WTC11 (cell line): ENCODE measurements around the gene HNRNPUL1.

Experiments
- ATF1 ChIP-seq: sonication (generic); formaldehyde crosslinking; IDR thresholded peaks from 2 replicates; pipeline ENCODE4 v1.8.1; 2023; ENCODE audit warnings: mild to moderate bottlenecking, moderate library complexity, missing genetic modification reagents
- GABPB1 ChIP-seq: sonication (generic); formaldehyde crosslinking; IDR thresholded peaks from 2 replicates; pipeline ENCODE4 v1.8.1; 2023; ENCODE audit warnings: mild to moderate bottlenecking, missing genetic modification reagents
- TEAD4 ChIP-seq: sonication (generic); formaldehyde crosslinking; IDR thresholded peaks from 2 replicates; pipeline ENCODE4 v1.8.0; 2022; ENCODE audit warnings: mild to moderate bottlenecking, missing genetic modification reagents
- ZNF138 ChIP-seq: sonication (generic); formaldehyde crosslinking; conservative IDR thresholded peaks from 2 replicates; pipeline ENCODE4 v1.8.1; 2022; ENCODE audit warnings: mild to moderate bottlenecking, moderate library complexity, missing genetic modification reagents
- TF ChIP-seq, protein P1 (sequence below): fragments of 200-600 bp; IDR thresholded peaks from 2 replicates; pipeline ENCODE4 v1.8.0; 2022; ENCODE audit warnings: antibody characterized with exemption
- TF ChIP-seq, protein P2 (sequence below): sonication (generic); formaldehyde crosslinking; IDR thresholded peaks from 2 replicates; pipeline ENCODE4 v1.8.0; 2022; ENCODE audit warnings: mild to moderate bottlenecking, missing genetic modification reagents
- TF ChIP-seq, protein P3 (sequence below): sonication (generic); formaldehyde crosslinking; IDR thresholded peaks from 2 replicates; pipeline ENCODE4 v1.8.0; 2023; ENCODE audit warnings: missing genetic modification reagents
- TF ChIP-seq, protein P4 (sequence below): sonication (generic); formaldehyde crosslinking; IDR thresholded peaks from 2 replicates; pipeline ENCODE4 v1.8.1; 2023; ENCODE audit warnings: mild to moderate bottlenecking, missing genetic modification reagents
- TF ChIP-seq, protein P5 (sequence below): sonication (generic); formaldehyde crosslinking; IDR thresholded peaks from 2 replicates; pipeline ENCODE4 v1.8.0; 2022; ENCODE audit warnings: mild to moderate bottlenecking, missing genetic modification reagents

DNA sequence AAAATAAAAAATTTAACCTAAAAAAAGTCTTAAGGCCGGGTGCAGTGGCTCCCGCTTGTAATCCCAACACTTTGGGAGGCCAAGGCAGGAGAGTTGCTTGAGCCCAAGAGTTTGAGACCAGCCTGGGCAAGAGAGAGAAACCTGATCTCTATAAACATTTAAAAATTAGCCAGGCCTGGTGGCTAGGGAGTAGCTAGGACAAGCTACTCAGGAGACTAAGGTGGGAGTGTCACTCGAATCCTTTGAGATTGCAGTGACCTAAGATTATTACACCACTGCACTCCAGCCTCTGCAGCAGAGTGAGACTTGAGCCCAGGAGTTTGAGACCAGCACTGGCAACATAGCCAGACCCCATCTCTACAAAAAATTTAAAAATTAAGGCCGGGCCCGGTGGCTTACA is 46.9 kb downstream of the HNRNPUL1 start:
- TF ChIP-seq, protein P1, sequence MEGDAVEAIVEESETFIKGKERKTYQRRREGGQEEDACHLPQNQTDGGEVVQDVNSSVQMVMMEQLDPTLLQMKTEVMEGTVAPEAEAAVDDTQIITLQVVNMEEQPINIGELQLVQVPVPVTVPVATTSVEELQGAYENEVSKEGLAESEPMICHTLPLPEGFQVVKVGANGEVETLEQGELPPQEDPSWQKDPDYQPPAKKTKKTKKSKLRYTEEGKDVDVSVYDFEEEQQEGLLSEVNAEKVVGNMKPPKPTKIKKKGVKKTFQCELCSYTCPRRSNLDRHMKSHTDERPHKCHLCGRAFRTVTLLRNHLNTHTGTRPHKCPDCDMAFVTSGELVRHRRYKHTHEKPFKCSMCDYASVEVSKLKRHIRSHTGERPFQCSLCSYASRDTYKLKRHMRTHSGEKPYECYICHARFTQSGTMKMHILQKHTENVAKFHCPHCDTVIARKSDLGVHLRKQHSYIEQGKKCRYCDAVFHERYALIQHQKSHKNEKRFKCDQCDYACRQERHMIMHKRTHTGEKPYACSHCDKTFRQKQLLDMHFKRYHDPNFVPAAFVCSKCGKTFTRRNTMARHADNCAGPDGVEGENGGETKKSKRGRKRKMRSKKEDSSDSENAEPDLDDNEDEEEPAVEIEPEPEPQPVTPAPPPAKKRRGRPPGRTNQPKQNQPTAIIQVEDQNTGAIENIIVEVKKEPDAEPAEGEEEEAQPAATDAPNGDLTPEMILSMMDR = no peak
- TF ChIP-seq ATF1 (CRISPR knock-in tag) = no peak
- TF ChIP-seq ZNF138 (CRISPR knock-in tag) = no peak
- TF ChIP-seq, protein P2, sequence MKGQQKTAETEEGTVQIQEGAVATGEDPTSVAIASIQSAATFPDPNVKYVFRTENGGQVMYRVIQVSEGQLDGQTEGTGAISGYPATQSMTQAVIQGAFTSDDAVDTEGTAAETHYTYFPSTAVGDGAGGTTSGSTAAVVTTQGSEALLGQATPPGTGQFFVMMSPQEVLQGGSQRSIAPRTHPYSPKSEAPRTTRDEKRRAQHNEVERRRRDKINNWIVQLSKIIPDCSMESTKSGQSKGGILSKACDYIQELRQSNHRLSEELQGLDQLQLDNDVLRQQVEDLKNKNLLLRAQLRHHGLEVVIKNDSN (CRISPR knock-in tag) = no peak
- TF ChIP-seq, protein P3, sequence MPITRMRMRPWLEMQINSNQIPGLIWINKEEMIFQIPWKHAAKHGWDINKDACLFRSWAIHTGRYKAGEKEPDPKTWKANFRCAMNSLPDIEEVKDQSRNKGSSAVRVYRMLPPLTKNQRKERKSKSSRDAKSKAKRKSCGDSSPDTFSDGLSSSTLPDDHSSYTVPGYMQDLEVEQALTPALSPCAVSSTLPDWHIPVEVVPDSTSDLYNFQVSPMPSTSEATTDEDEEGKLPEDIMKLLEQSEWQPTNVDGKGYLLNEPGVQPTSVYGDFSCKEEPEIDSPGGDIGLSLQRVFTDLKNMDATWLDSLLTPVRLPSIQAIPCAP (CRISPR knock-in tag) = no peak
- TF ChIP-seq TEAD4 (CRISPR knock-in tag) = no peak
- TF ChIP-seq, protein P4, sequence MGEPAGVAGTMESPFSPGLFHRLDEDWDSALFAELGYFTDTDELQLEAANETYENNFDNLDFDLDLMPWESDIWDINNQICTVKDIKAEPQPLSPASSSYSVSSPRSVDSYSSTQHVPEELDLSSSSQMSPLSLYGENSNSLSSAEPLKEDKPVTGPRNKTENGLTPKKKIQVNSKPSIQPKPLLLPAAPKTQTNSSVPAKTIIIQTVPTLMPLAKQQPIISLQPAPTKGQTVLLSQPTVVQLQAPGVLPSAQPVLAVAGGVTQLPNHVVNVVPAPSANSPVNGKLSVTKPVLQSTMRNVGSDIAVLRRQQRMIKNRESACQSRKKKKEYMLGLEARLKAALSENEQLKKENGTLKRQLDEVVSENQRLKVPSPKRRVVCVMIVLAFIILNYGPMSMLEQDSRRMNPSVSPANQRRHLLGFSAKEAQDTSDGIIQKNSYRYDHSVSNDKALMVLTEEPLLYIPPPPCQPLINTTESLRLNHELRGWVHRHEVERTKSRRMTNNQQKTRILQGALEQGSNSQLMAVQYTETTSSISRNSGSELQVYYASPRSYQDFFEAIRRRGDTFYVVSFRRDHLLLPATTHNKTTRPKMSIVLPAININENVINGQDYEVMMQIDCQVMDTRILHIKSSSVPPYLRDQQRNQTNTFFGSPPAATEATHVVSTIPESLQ (CRISPR knock-in tag) = no peak
- TF ChIP-seq GABPB1 (CRISPR knock-in tag) = no peak
- TF ChIP-seq, protein P5, sequence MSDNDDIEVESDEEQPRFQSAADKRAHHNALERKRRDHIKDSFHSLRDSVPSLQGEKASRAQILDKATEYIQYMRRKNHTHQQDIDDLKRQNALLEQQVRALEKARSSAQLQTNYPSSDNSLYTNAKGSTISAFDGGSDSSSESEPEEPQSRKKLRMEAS (CRISPR knock-in tag) = no peak
